Measurements from ENCODE around the gene PIGQ. TPM values are rescaled to one million over a fixed set of nuclear protein-coding genes. Genes with fewer than 3 reads are reported as not detected.

Gene PIGQ
- total and polyA plus RNA-seq, 2 of the 13 experiments (the other 11 are each of a cell fraction or from before 2014, with no cell fraction given), result 7.7 to 19.7 TPM

- TF ChIP-seq BORCS8-MEF2B (CRISPR knock-in tag; IDR thresholded peaks at IDR 0.05) (no peak), ZNF18 (CRISPR knock-in tag; IDR thresholded peaks at IDR 0.05; ENCODE audit: insufficient replicate concordance) (no peak), MEIS1 (CRISPR knock-in tag; IDR thresholded peaks at IDR 0.05; ENCODE audit: borderline replicate concordance) (no peak), ZNF780A (CRISPR knock-in tag; IDR thresholded peaks at IDR 0.05) (no peak), DNMT3B (CRISPR knock-in tag; conservative IDR thresholded peaks at IDR 0.05) (no peak), ZNF33A (CRISPR knock-in tag; IDR thresholded peaks at IDR 0.05; ENCODE audit: borderline replicate concordance) (no peak), CENPBD1 (CRISPR knock-in tag; IDR thresholded peaks at IDR 0.05; ENCODE audit: borderline replicate concordance, low read depth) (no peak), BRCA1 (CRISPR knock-in tag; IDR thresholded peaks at IDR 0.05) (no peak), GATAD1 (CRISPR knock-in tag; IDR thresholded peaks at IDR 0.05) (no peak), ZNF441 (CRISPR knock-in tag; IDR thresholded peaks at IDR 0.05; ENCODE audit: borderline replicate concordance) (no peak), JARID2 (CRISPR knock-in tag; IDR thresholded peaks at IDR 0.05; ENCODE audit: insufficient replicate concordance) (no peak), ZNF501 (CRISPR knock-in tag; IDR thresholded peaks at IDR 0.05) (no peak), LCORL (IDR thresholded peaks at IDR 0.05) (no peak), LCORL (CRISPR knock-in tag; IDR thresholded peaks at IDR 0.05) (no peak), SAFB2 (CRISPR knock-in tag; IDR thresholded peaks at IDR 0.05; ENCODE audit: borderline replicate concordance, low read depth) (no peak), KAT7 (CRISPR knock-in tag; IDR thresholded peaks at IDR 0.05; ENCODE audit: borderline replicate concordance) (no peak), GATAD2A (CRISPR knock-in tag; IDR thresholded peaks at IDR 0.05) (no peak), ZBTB49 (CRISPR knock-in tag; IDR thresholded peaks at IDR 0.05; ENCODE audit: borderline replicate concordance) (no peak), ZNF879 (CRISPR knock-in tag; IDR thresholded peaks at IDR 0.05) (no peak), ZNF770 (CRISPR knock-in tag; IDR thresholded peaks at IDR 0.05) (no peak), ZNF512 (CRISPR knock-in tag; IDR thresholded peaks at IDR 0.05) (no peak), ASH2L (IDR thresholded peaks at IDR 0.05; ENCODE audit: insufficient read length, low read depth, low read length) (no peak), ISX (CRISPR knock-in tag; conservative IDR thresholded peaks at IDR 0.05) (no peak), HNF4A (CRISPR knock-in tag; IDR thresholded peaks at IDR 0.05) (peak; percentile 20; the same call in 1 of the 2 replicates)
Measured at GRCh38 chr16:585351-585750, 15.6 kb downstream of the PIGQ start (continued).

All from HepG2 (cell line).